ENCODE results near the gene LPCAT1. TPM values are rescaled to one million over a fixed set of nuclear protein-coding genes. Genes with fewer than 3 reads are reported as not detected.
"Not testable (repeated sequence)": the region's sequence is repeated elsewhere in the genome, so short reads cannot be mapped to it uniquely, and the experiment has no call there.

The LPCAT1 gene
- total RNA-seq, 1 experiment from 2014 or later, result 75.0 TPM

DNA sequence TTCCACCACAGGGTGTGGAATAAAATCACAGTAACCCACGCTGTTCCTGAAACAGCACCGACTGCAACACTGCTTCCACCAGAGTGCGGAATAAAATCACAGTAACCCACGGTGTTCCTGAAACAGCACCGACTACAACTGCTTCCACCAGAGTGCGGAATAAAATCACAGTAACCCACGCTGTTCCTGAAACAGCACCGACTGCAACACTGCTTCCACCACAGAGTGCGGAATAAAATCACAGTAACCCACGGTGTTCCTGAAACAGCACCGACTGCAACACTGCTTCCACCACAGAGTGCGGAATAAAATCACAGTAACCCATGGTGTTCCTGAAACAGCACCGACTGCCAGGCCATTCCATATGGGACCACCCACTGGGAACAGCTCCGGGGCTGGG, 18.7 kb downstream of the LPCAT1 start:
- H3K9me2 ChIP-seq (ENCODE audit: insufficient read depth); BruUV-seq (replicated peaks); H3K4me3 ChIP-seq (replicated peaks in 1 of 2; ENCODE audit: low read depth in 1 of 2, low read length in 2 of 2); H3K36me3 ChIP-seq (ENCODE audit: control insufficient read depth in 1 of 2, insufficient read depth in 2 of 2, low read length in 2 of 2); H3K9ac ChIP-seq (ENCODE audit: low read length); H3K9me3 ChIP-seq (ENCODE audit: control insufficient read depth in 1 of 2, insufficient read depth in 1 of 2, low read depth in 1 of 2, low read length in 2 of 2); CTCF ChIA-PET; H3K4me1 ChIP-seq (ENCODE audit: control insufficient read depth in 1 of 2, insufficient read depth in 2 of 2, low read length in 2 of 2); intact Hi-C loops (cut with micrococcal nuclease); H4K20me1 ChIP-seq (ENCODE audit: insufficient read depth); DNase-seq (ENCODE audit: low read depth, low spot score); H2AFZ ChIP-seq (ENCODE audit: low read depth, low read length, poor library complexity, severe bottlenecking); H3K4me2 ChIP-seq (ENCODE audit: low read length); POLR2A ChIA-PET; RAD21 ChIA-PET (ENCODE audit: low non-redundant PET in 1 of 2, low total read pairs in 2 of 2, uncharacterized antibody in 2 of 2, unreplicated experiment in 2 of 2); H3K27me3 ChIP-seq (ENCODE audit: insufficient read depth, low read length); H3K27ac ChIP-seq (ENCODE audit: low read depth, low read length); ATAC-seq: not testable (repeated sequence)
- peaks cover 84% of the 10 kb centered on the region for H3K79me2 ChIP-seq (ENCODE audit: insufficient read depth, low read length)

DNA sequence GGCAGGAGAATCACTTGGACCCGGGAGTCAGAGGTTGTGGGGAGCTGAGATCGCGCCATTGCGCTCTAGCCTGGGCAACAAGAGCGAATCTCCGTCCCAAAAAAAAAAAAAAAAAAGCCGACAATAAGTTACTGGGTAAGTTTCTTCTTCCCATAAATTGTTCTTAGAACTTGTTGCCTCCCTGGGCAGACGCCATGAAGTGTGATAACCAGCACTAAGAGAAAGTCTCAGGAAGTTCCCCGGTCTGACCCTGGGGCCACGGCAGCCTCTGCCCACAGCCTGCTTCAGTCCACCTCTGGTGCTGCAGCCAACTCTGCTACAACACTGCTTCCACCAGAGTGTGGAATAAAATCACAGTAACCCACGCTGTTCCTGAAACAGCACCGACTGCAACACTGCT, 19.1 kb downstream of the LPCAT1 start:
- TF ChIP-seq CBX3 (IDR thresholded peaks at IDR 0.05; ENCODE audit: low read depth) (no peak), EGR1 (IDR thresholded peaks at IDR 0.05; ENCODE audit: low read depth) (no peak), POLR2A (IDR thresholded peaks at IDR 0.05; ENCODE audit: borderline replicate concordance, extremely low read depth, insufficient read depth, insufficient read length) (no peak), JUND (IDR thresholded peaks at IDR 0.05) (no peak), RAD21 (IDR thresholded peaks at IDR 0.05; ENCODE audit: low read depth) (no peak), ZFX (IDR thresholded peaks at IDR 0.05) (no peak), EZH2 (IDR thresholded peaks at IDR 0.05) (no peak), FOSL1 (IDR thresholded peaks at IDR 0.05; ENCODE audit: low read depth) (no peak)
- TF ChIP-seq, protein P1, sequence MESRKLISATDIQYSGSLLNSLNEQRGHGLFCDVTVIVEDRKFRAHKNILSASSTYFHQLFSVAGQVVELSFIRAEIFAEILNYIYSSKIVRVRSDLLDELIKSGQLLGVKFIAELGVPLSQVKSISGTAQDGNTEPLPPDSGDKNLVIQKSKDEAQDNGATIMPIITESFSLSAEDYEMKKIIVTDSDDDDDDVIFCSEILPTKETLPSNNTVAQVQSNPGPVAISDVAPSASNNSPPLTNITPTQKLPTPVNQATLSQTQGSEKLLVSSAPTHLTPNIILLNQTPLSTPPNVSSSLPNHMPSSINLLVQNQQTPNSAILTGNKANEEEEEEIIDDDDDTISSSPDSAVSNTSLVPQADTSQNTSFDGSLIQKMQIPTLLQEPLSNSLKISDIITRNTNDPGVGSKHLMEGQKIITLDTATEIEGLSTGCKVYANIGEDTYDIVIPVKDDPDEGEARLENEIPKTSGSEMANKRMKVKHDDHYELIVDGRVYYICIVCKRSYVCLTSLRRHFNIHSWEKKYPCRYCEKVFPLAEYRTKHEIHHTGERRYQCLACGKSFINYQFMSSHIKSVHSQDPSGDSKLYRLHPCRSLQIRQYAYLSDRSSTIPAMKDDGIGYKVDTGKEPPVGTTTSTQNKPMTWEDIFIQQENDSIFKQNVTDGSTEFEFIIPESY (IDR thresholded peaks at IDR 0.05; ENCODE audit: extremely low read depth, insufficient replicate concordance, low read length), result no peak
- TF ChIP-seq, protein P2, sequence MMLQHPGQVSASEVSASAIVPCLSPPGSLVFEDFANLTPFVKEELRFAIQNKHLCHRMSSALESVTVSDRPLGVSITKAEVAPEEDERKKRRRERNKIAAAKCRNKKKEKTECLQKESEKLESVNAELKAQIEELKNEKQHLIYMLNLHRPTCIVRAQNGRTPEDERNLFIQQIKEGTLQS (IDR thresholded peaks at IDR 0.05), result no peak
- TF ChIP-seq, protein P3, sequence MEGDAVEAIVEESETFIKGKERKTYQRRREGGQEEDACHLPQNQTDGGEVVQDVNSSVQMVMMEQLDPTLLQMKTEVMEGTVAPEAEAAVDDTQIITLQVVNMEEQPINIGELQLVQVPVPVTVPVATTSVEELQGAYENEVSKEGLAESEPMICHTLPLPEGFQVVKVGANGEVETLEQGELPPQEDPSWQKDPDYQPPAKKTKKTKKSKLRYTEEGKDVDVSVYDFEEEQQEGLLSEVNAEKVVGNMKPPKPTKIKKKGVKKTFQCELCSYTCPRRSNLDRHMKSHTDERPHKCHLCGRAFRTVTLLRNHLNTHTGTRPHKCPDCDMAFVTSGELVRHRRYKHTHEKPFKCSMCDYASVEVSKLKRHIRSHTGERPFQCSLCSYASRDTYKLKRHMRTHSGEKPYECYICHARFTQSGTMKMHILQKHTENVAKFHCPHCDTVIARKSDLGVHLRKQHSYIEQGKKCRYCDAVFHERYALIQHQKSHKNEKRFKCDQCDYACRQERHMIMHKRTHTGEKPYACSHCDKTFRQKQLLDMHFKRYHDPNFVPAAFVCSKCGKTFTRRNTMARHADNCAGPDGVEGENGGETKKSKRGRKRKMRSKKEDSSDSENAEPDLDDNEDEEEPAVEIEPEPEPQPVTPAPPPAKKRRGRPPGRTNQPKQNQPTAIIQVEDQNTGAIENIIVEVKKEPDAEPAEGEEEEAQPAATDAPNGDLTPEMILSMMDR (IDR thresholded peaks at IDR 0.05 in 2 of 3, conservative IDR thresholded peaks at IDR 0.05 in 1 of 3; ENCODE audit: borderline replicate concordance in 1 of 3, insufficient read depth in 1 of 3, low read depth in 2 of 3, low read length in 2 of 3), result no peak
- Histone ChIP-seq H3K4me3 (replicated peaks in 1 of 2; ENCODE audit: low read depth in 1 of 2, low read length in 2 of 2) (no peak overlapping the region), H3K4me2 (ENCODE audit: low read length) (no peak overlapping the region), H3K9ac (ENCODE audit: low read length) (no peak overlapping the region), H3K4me1 (ENCODE audit: control insufficient read depth in 1 of 2, insufficient read depth in 2 of 2, low read length in 2 of 2) (no peaks in the 10 kb centered on the region), H3K9me3 (ENCODE audit: control insufficient read depth in 1 of 2, insufficient read depth in 1 of 2, low read depth in 1 of 2, low read length in 2 of 2) (no peaks in the 10 kb centered on the region), H3K27ac (ENCODE audit: low read depth, low read length) (no peak overlapping the region), H3K79me2 (ENCODE audit: insufficient read depth, low read length) (peaks cover 79% of the 10 kb centered on the region), H2AFZ (ENCODE audit: low read depth, low read length, poor library complexity, severe bottlenecking) (no peak overlapping the region), H4K20me1 (ENCODE audit: insufficient read depth) (no peaks in the 10 kb centered on the region), H3K36me3 (ENCODE audit: control insufficient read depth in 1 of 2, insufficient read depth in 2 of 2, low read length in 2 of 2) (peaks cover 0 to 2% of the 10 kb centered on the region in 2 experiments; a peak in 2 of 4 replicates), H3K9me2 (ENCODE audit: insufficient read depth) (no peaks in the 10 kb centered on the region), H3K27me3 (ENCODE audit: insufficient read depth, low read length) (no peaks in the 10 kb centered on the region)
- DNase-seq (ENCODE audit: low read depth, low spot score), result no peak
- no TSS peak for BruUV-seq (replicated peaks)
- RAD21 ChIA-PET (ENCODE audit: low non-redundant PET in 1 of 2, low total read pairs in 2 of 2, uncharacterized antibody in 2 of 2, unreplicated experiment in 2 of 2), result no interaction called here
- intact Hi-C loops (cut with micrococcal nuclease), result no loop called here
- CTCF ChIA-PET, result interaction anchor here (0.7 kb wide), 1 partner anchor 134 kb away, joined by 3 read pairs; no protein-coding TSS in a partner anchor
- POLR2A ChIA-PET, result no interaction called here
- ATAC-seq, result no peak

All from HCT116 (cell line).